GM21390 (cell line): Measurements from ENCODE around the gene FAM221B.

Experiments
- ATAC-seq: cut with Tn5 transposase; IDR thresholded peaks from one replicate; pipeline ENCODE4 v1.9.1; 2021; ENCODE audit not compliant: unreplicated experiment

The FAM221B gene

GRCh38 chr9:35792024-35792813, 36.3 kb downstream of the FAM221B start:
- no peak for ATAC-seq

- no peak for ATAC-seq
Measured at GRCh38 chr9:35791297-35791921, 37.1 kb downstream of the FAM221B start, which contains the start of gene NPR2. Gene NPR2 (plus strand): TSS chr9:35791591. CDS start chr9:35792409, 818 bp downstream.

- ATAC-seq: peak; percentile 61
Measured at GRCh38 chr9:35790385-35791296, 37.9 kb downstream of the FAM221B start.

GRCh38 chr9:35790025-35790384, 38.5 kb downstream of the FAM221B start:
- no peak for ATAC-seq

GRCh38 chr9:35789541-35789940, 39.0 kb downstream of the FAM221B start:
- ATAC-seq: no peak

GRCh38 chr9:35783418-35783817, 45.1 kb downstream of the FAM221B start:
- ATAC-seq: no peak

GRCh38 chr9:35781066-35781465, 47.5 kb downstream of the FAM221B start:
- no peak for ATAC-seq

- no peak for ATAC-seq
Measured at GRCh38 chr9:35778496-35778895, 50.0 kb downstream of the FAM221B start.

- ATAC-seq: no peak
Measured at GRCh38 chr9:35776018-35776417, 52.5 kb downstream of the FAM221B start.

- ATAC-seq: no peak
Measured at GRCh38 chr9:35774907-35775635, 53.5 kb downstream of the FAM221B start.

GRCh38 chr9:35771943-35772342, 56.6 kb downstream of the FAM221B start:
- no peak for ATAC-seq

- no peak for ATAC-seq
Measured at GRCh38 chr9:35771534-35771933, 57.0 kb downstream of the FAM221B start.

- ATAC-seq: no peak
Measured at GRCh38 chr9:35771075-35771433, 57.5 kb downstream of the FAM221B start.

GRCh38 chr9:35769763-35770162, 58.8 kb downstream of the FAM221B start:
- ATAC-seq: no peak

- ATAC-seq: no peak
Measured at GRCh38 chr9:35767458-35767857, 61.1 kb downstream of the FAM221B start.

- no peak for ATAC-seq
Measured at GRCh38 chr9:35766997-35767396, 61.5 kb downstream of the FAM221B start.
